ENCODE data around the gene NR2F1-AS1. TPM values are rescaled to one million over a fixed set of nuclear protein-coding genes. Genes with fewer than 3 reads are reported as not detected.
A peak's percentile ranks its signal among the peaks of the same experiment; 100 is the strongest.

The NR2F1-AS1 gene
- total RNA-seq, 1 donor from 2014 or later, result 15.0 TPM

DNA sequence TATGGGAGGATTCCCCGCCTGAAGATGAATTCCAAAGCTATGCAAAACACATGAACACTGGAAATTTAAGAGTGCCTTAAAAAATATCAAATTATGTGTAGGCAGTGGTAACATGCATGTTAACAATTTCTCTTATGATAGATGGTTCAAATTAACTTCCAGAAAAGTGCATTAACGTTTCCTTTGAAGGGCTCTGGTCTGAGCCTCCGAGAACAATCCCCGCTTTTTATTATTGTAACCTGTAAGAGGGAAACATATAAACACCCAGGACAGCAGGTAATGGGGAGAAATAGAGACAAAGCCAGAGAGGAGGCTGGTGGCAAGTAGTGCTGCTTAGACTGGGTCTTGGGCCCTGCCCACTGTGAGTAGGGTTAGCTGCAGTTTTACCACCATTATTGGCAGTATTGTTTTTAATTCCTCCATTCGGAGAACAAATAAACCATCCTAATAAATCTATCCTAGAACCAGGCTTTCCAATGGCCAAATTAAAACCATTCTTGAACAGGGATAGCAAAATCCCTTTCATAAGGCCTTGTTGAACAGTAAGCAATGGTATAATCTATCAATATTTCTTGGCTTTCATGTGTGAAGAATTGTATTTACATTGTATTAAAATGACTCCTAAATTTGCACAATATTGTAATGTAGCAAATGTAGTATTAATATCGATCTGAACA is 8.3 kb upstream of the NR2F1-AS1 start:
- no peak for DNase-seq (ENCODE audit: low read depth, low spot score)

DNA sequence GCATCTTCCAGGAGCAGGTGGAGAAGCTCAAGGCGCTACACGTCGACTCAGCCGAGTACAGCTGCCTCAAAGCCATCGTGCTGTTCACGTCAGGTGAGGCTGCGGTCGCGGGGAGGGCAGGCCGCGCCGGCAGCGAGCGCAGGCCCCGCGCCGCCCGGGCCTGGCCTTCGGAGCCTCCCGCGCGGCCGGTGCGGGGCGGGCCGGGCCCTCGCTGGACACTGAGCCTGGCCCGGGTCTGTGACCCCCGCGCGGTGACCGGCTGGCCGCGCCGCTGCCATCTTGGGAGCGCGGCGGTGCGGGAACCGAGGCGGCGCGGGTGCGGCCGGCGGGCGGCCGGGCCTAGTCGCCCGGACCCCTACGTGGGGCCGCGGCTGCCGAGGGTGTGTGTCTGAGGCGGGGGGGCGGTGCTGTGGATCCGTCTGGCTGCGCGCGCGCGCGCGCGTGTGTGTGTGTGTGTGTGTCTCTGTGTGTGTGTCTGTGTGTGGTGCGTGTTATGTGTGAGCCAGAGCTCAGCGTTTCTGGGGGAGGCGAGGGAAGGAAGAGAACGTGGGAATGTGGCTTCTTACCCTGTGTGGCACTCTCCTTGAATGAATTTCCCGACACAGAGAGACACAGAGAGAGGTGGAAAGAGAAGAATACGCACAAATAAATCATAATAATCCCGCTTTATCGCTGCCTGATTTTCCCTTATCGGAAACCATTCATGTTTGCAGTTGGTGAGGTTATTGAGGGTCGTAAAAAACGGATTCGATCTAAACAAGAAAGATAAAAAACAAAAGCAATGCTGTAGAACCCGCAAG is 7.5 kb upstream of the NR2F1-AS1 start:
- no peak for DNase-seq (ENCODE audit: low read depth, low spot score)

GRCh38 chr5:93587597-93588351 is 6.8 kb upstream of the NR2F1-AS1 start:
- no peak for DNase-seq (ENCODE audit: low read depth, low spot score)

- no peak for DNase-seq (ENCODE audit: low read depth, low spot score)
Observed at GRCh38 chr5:93586736-93587596, 5.9 kb upstream of the NR2F1-AS1 start.

DNA sequence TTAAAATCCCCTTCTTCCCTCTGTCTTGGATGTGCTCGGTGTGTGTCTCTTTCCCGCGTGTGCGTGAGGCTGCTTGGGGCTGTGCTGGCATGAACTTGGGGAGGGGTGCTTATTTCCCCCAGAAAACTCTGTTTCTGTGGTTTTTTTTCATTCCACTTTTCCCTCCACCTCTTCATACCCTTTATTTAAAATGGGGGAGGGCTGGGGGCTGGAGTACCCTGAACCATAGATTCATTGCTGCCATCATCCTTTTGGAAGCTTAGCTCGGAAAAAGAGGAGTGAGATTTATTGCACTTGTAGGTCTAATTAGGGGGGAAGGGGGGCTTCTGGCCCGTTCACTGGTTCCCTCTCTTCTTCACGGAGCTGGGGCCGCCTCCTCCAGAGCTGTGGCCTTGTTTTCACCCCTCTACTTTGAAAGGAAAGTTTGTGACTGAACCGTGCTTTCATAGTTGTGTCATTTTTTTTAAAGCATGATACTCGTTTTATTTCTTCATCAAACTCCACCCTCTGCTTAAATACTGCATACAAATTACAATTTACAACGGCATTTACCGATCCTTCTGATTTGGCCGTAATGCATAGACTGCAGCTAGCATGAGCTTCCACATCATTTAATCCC is 4.9 kb upstream of the NR2F1-AS1 start:
- no peak for DNase-seq (ENCODE audit: low read depth, low spot score)

GRCh38 chr5:93585041-93585766 is 4.2 kb upstream of the NR2F1-AS1 start:
- DNase-seq (ENCODE audit: low read depth, low spot score), result no peak

DNA sequence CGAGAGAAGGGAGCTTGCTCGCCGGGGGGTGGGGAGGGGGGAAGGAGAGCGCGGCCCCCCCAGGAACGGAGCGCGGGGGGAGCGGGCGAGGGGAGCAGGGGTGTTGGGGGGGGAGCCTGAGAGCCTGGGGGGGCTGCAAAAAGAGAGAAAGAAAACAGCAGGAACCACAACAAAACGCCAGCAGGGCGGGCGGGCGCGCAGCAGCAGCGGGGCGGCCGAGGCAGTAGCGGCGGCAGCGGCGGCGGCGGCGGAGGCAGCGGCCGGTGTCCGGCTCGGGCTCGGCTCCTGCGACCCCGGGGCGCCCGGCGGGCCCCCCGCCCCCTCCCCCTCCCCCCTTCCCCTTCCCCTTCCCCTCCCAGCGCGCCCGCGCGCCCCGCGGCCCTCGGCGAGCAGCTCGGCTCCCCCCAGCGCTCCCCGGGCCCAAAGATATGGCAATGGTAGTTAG is 3.6 kb upstream of the NR2F1-AS1 start:
- DNase-seq (ENCODE audit: low read depth, low spot score), result no peak

- no peak for DNase-seq (ENCODE audit: low read depth, low spot score)
Observed at GRCh38 chr5:93583768-93584595, 3.0 kb upstream of the NR2F1-AS1 start.

- no peak for DNase-seq (ENCODE audit: low read depth, low spot score)
Observed at GRCh38 chr5:93583439-93583767, 2.4 kb upstream of the NR2F1-AS1 start.

DNA sequence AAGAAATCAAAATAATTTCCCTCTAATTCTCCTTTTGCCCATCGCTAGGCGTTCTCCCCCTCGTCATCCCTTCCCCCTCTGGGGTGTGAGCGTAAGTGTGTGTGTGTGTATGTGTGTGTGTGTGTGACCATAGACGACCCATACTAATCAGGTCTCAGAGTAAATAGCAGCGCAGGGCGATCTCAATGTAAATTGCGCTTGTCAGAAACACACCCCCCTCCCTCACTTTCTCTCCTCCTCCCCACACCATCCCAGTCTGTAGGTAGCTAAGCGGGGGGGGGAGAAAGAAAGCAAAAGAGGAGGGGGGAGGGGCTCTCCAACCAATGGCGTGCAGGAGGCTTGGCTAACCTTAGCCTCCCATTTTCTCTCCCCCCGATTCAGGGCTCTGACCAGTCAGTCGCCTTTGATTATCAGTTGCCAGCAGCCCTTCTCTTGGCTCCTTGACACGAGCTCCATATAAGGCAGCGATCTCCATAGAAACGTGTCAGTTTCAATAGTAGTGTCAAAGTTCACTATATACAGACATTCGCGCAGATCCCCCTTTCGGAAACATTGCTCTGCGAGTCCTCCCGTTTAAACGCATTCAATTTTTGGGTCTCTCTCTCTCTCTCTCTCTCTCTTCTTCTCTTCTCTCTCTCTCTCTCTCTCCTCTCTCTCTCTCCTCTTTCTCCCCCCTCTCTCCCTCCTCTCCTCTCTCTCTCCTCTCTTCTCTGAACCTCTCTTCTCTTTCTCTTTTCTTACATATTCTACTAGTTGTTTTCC is 1.8 kb upstream of the NR2F1-AS1 start, which contains the start of gene NR2F1:
Gene NR2F1, plus strand, starts transcription at position 546 of the 762 bp plus-strand sequence. CDS start 1,802 bp downstream, outside the sequence.
- peak; percentile 99 for DNase-seq (ENCODE audit: low read depth, low spot score)

- no peak for DNase-seq (ENCODE audit: low read depth, low spot score)
Observed at GRCh38 chr5:93582167-93582462, 1.1 kb upstream of the NR2F1-AS1 start.

DNA sequence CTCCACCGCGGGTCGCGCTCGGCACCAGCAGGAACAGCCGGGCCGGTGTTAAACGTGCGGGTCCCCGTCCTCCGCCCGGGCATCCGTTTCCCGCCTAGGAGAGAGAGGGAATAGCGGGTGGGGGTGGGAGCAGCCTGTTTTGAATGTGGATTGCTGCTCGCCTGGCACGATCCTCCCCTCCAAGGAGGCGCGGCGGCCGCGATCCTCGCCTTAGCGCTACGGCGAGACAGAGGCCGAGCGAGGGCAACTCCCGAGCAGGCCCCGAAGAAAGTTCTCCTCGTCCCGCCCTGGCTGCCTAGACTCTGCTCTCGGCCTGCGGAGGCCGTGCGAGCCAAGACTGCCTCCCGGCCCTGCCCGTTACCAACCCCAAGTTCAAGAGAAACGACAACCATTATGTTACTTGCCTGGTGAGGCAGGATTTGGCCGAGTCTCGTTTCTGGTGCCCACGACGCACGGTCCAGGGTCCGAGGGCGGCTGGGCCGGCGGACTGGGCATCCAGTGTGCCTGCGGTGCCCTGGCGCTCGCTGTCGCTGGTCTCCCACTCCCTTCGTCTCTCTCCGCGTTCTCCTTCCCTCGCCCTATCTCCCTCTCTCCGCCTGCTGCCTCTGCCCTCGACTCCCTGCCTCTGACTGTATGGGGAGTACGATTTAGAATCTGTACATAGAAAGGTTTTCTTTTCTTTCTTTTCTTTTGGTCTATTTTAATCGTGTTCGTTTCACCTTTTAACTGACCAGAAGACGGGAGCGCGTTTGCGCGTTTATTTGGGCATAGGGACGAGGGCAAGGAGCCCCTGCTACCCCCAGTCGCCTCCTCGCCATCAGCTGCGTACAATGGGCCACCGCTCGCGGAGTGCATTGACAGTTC is 724 bp downstream of the NR2F1-AS1 start:
- no peak for DNase-seq (ENCODE audit: low read depth, low spot score)

DNA sequence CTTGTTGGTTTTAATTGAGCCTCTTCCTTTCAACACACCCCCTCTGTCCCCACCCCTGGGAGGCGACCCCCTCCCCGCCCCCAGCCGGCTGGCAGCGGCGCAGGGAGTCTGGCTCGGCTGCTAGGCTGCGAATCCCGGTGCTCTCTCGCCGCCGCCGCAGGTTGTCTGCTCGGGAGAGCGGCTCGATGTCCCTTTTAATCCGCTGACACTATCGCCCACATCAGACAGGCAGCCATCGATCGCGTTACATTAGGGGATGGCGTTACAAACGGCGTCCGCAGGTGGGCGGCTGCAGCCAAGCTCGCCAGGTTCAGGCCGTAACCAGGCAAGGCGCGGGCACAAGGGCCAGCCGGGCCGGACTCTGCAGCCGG is 1.3 kb downstream of the NR2F1-AS1 start:
- no peak for DNase-seq (ENCODE audit: low read depth, low spot score)

- no peak for DNase-seq (ENCODE audit: low read depth, low spot score)
Observed at GRCh38 chr5:93578813-93579691, 2.0 kb downstream of the NR2F1-AS1 start.

GRCh38 chr5:93577854-93578812 is 2.9 kb downstream of the NR2F1-AS1 start:
- DNase-seq (ENCODE audit: low read depth, low spot score), result no peak
